ENCODE measurements around the gene ARHGAP27. TPM values are rescaled to one million over a fixed set of nuclear protein-coding genes. Genes with fewer than 3 reads are reported as not detected.
"Not testable (repeated sequence)": the region's sequence is repeated elsewhere in the genome, so short reads cannot be mapped to it uniquely, and the experiment has no call there.

Gene ARHGAP27
- polyA plus RNA-seq (13.2 to 37.4 TPM (median 14.4 TPM) in 3 replicates), polyA minus RNA-seq (16.5 to 25.6 TPM (median 18.3 TPM) in 3 replicates)
- 13.8 TPM for polyA plus RNA-seq (2011; ENCODE audit: low read depth)
- polyA plus RNA-seq (2011; cell fraction: cytosol; rRNA removed), result 9.9 and 18.5 TPM in 2 replicates
- 70.1 and 88.7 TPM in 2 replicates for polyA plus RNA-seq (2011; cell fraction: nucleus; rRNA removed)
- polyA plus RNA-seq (2012; ENCODE audit: low replicate concordance), result 16.6 and 34.7 TPM in 2 replicates
- polyA minus RNA-seq (2011; cell fraction: cytosol; rRNA and poly(A)+ RNA removed), result 21.3 TPM
- polyA minus RNA-seq (2011; cell fraction: nucleus; rRNA and poly(A)+ RNA removed), result 47.1 and 62.7 TPM in 2 replicates

- TF ChIP-seq CTCF (optimal IDR thresholded peaks at IDR 0.05 in 1 of 3, IDR thresholded peaks at IDR 0.05 in 1 of 3, conservative IDR thresholded peaks at IDR 0.05 in 1 of 3; ENCODE audit: extremely low read depth in 1 of 3, insufficient read depth in 2 of 3, low read length in 3 of 3), result no peak
- TF ChIP-seq EZH2 (IDR thresholded peaks at IDR 0.05; ENCODE audit: low read length), result no peak
- DNase-seq (ENCODE audit: low read depth, low spot score) (no peak), FAIRE-seq (no peak)
- Histone ChIP-seq H3K9me1 (ENCODE audit: control insufficient read depth, extremely low read depth, insufficient read depth, low read length) (no peaks in the 10 kb centered on the region), H4K20me1 (ENCODE audit: control insufficient read depth, extremely low read depth, insufficient read depth, low read length) (no peaks in the 10 kb centered on the region), H3K4me2 (ENCODE audit: control insufficient read depth, extremely low read depth, insufficient read depth, low read depth, low read length) (peak within 1 kb of the TSS; percentile 89), H3K9ac (ENCODE audit: control insufficient read depth, extremely low read depth, insufficient read depth, low read length) (peak within 1 kb of the TSS; percentile 79), H3K27ac (ENCODE audit: control insufficient read depth, insufficient read depth, low read length) (peak within 1 kb of the TSS; percentile 54), H3K36me3 (ENCODE audit: control insufficient read depth in 2 of 2, extremely low read depth in 1 of 2, insufficient read depth in 2 of 2, low read length in 2 of 2) (peaks cover 4 to 10% of the 10 kb centered on the region in 2 experiments), H2AFZ (ENCODE audit: control insufficient read depth, low read length) (peak within 1 kb of the TSS; percentile 74), H3K4me3 (ENCODE audit: control insufficient read depth in 2 of 3, extremely low read depth in 1 of 3, insufficient read depth in 2 of 3, low read depth in 1 of 3, low read length in 3 of 3) (peak within 1 kb of the TSS; percentile 64 to 78 (median 74)), H3K9me3 (ENCODE audit: control insufficient read depth, low read depth, low read length) (no peaks in the 10 kb centered on the region), H3K79me2 (ENCODE audit: control insufficient read depth, insufficient read depth, low read length) (no peaks in the 10 kb centered on the region), H3K4me1 (ENCODE audit: control insufficient read depth, extremely low read depth, insufficient read depth, low read length) (peaks cover 26% of the 10 kb centered on the region), H3K27me3 (ENCODE audit: control insufficient read depth, extremely low read depth, insufficient read depth, low read length) (peaks cover 12% of the 10 kb centered on the region)
- dilution Hi-C loops (cut with MboI; ENCODE audit: extremely low pct_ligation_motif_present, low sequenced_read_pairs), result no loop called here
These were observed at the start of gene ARHGAP27 for GRCh38 chr17:45432405-45433158. Gene ARHGAP27 (minus strand): TSS chr17:45432870. CDS start chr17:45430279, 2,591 bp downstream.

GRCh38 chr17:45482317-45482716 lies 49.6 kb upstream of the ARHGAP27 start:
- H3K4me3 ChIP-seq (ENCODE audit: control insufficient read depth in 2 of 3, extremely low read depth in 1 of 3, insufficient read depth in 2 of 3, low read depth in 1 of 3, low read length in 3 of 3); H3K9ac ChIP-seq (ENCODE audit: control insufficient read depth, extremely low read depth, insufficient read depth, low read length); H2AFZ ChIP-seq (ENCODE audit: control insufficient read depth, low read length); H4K20me1 ChIP-seq (ENCODE audit: control insufficient read depth, extremely low read depth, insufficient read depth, low read length); H3K36me3 ChIP-seq (ENCODE audit: control insufficient read depth in 2 of 2, extremely low read depth in 1 of 2, insufficient read depth in 2 of 2, low read length in 2 of 2); DNase-seq (ENCODE audit: low read depth, low spot score); H3K4me2 ChIP-seq (ENCODE audit: control insufficient read depth, extremely low read depth, insufficient read depth, low read depth, low read length); dilution Hi-C loops (cut with MboI; ENCODE audit: extremely low pct_ligation_motif_present, low sequenced_read_pairs); H3K27me3 ChIP-seq (ENCODE audit: control insufficient read depth, extremely low read depth, insufficient read depth, low read length); H3K27ac ChIP-seq (ENCODE audit: control insufficient read depth, insufficient read depth, low read length); FAIRE-seq; H3K9me3 ChIP-seq (ENCODE audit: control insufficient read depth, low read depth, low read length); H3K9me1 ChIP-seq (ENCODE audit: control insufficient read depth, extremely low read depth, insufficient read depth, low read length): not testable (repeated sequence)
- Histone ChIP-seq H3K79me2 (ENCODE audit: control insufficient read depth, insufficient read depth, low read length) (peaks cover 13% of the 10 kb centered on the region), H3K4me1 (ENCODE audit: control insufficient read depth, extremely low read depth, insufficient read depth, low read length) (peaks cover 13% of the 10 kb centered on the region)

GRCh38 chr17:45475436-45475835 lies 42.8 kb upstream of the ARHGAP27 start:
- H4K20me1 ChIP-seq (ENCODE audit: control insufficient read depth, extremely low read depth, insufficient read depth, low read length); H3K4me2 ChIP-seq (ENCODE audit: control insufficient read depth, extremely low read depth, insufficient read depth, low read depth, low read length); H3K4me3 ChIP-seq (ENCODE audit: control insufficient read depth in 2 of 3, extremely low read depth in 1 of 3, insufficient read depth in 2 of 3, low read depth in 1 of 3, low read length in 3 of 3); H3K9me1 ChIP-seq (ENCODE audit: control insufficient read depth, extremely low read depth, insufficient read depth, low read length); H3K9ac ChIP-seq (ENCODE audit: control insufficient read depth, extremely low read depth, insufficient read depth, low read length); DNase-seq (ENCODE audit: low read depth, low spot score); H3K4me1 ChIP-seq (ENCODE audit: control insufficient read depth, extremely low read depth, insufficient read depth, low read length); H3K27me3 ChIP-seq (ENCODE audit: control insufficient read depth, extremely low read depth, insufficient read depth, low read length); H3K79me2 ChIP-seq (ENCODE audit: control insufficient read depth, insufficient read depth, low read length); dilution Hi-C loops (cut with MboI; ENCODE audit: extremely low pct_ligation_motif_present, low sequenced_read_pairs); H3K27ac ChIP-seq (ENCODE audit: control insufficient read depth, insufficient read depth, low read length); H2AFZ ChIP-seq (ENCODE audit: control insufficient read depth, low read length); FAIRE-seq; H3K9me3 ChIP-seq (ENCODE audit: control insufficient read depth, low read depth, low read length): not testable (repeated sequence)
- H3K36me3 ChIP-seq (ENCODE audit: control insufficient read depth in 2 of 2, extremely low read depth in 1 of 2, insufficient read depth in 2 of 2, low read length in 2 of 2), result peaks cover 4 to 12% of the 10 kb centered on the region in 2 experiments

GRCh38 chr17:45472249-45472648 lies 39.6 kb upstream of the ARHGAP27 start:
- H3K9me1 ChIP-seq (ENCODE audit: control insufficient read depth, extremely low read depth, insufficient read depth, low read length); H3K9ac ChIP-seq (ENCODE audit: control insufficient read depth, extremely low read depth, insufficient read depth, low read length); H3K9me3 ChIP-seq (ENCODE audit: control insufficient read depth, low read depth, low read length); dilution Hi-C loops (cut with MboI; ENCODE audit: extremely low pct_ligation_motif_present, low sequenced_read_pairs); H2AFZ ChIP-seq (ENCODE audit: control insufficient read depth, low read length); DNase-seq (ENCODE audit: low read depth, low spot score); H3K4me3 ChIP-seq (ENCODE audit: control insufficient read depth in 2 of 3, extremely low read depth in 1 of 3, insufficient read depth in 2 of 3, low read depth in 1 of 3, low read length in 3 of 3); H3K27ac ChIP-seq (ENCODE audit: control insufficient read depth, insufficient read depth, low read length); FAIRE-seq; H3K4me2 ChIP-seq (ENCODE audit: control insufficient read depth, extremely low read depth, insufficient read depth, low read depth, low read length); H4K20me1 ChIP-seq (ENCODE audit: control insufficient read depth, extremely low read depth, insufficient read depth, low read length); H3K79me2 ChIP-seq (ENCODE audit: control insufficient read depth, insufficient read depth, low read length); H3K27me3 ChIP-seq (ENCODE audit: control insufficient read depth, extremely low read depth, insufficient read depth, low read length): not testable (repeated sequence)
- Histone ChIP-seq H3K36me3 (ENCODE audit: control insufficient read depth in 2 of 2, extremely low read depth in 1 of 2, insufficient read depth in 2 of 2, low read length in 2 of 2) (peaks cover 0 to 15% of the 10 kb centered on the region in 2 experiments), H3K4me1 (ENCODE audit: control insufficient read depth, extremely low read depth, insufficient read depth, low read length) (peaks cover 15% of the 10 kb centered on the region)
